Progenitor cell of endocrine pancreas (in vitro differentiated cells): ENCODE data around the gene RASL10A. TPM values are rescaled to one million over a fixed set of nuclear protein-coding genes. Genes with fewer than 3 reads are reported as not detected.

Experiments
- DNase-seq: peaks from one replicate; pipeline ENCODE4 v3.0.0; 2021; ENCODE audit warnings: low spot score; ENCODE audit not compliant: unreplicated experiment
- H3K27ac Mint-ChIP-seq: 2 replicates; pipeline ENCODE4 v1.8.0; 2021; ENCODE audit warnings: mild to moderate bottlenecking, moderate library complexity, mixed read lengths
- H3K27me3 Mint-ChIP-seq: 2 replicates; pipeline ENCODE4 v1.8.0; 2021; ENCODE audit warnings: mixed read lengths
- H3K36me3 Mint-ChIP-seq: 2 replicates; pipeline ENCODE4 v1.8.0; 2022; ENCODE audit warnings: mixed read lengths; ENCODE audit not compliant: insufficient read depth
- H3K4me1 Mint-ChIP-seq: 2 replicates; pipeline ENCODE4 v1.8.0; 2021; ENCODE audit warnings: low read depth, mixed read lengths
- H3K4me3 Mint-ChIP-seq: 2 replicates; pipeline ENCODE4 v1.8.0; 2021; ENCODE audit warnings: low read depth, mild to moderate bottlenecking, moderate library complexity, mixed read lengths
- H3K9me3 Mint-ChIP-seq: 2 replicates; pipeline ENCODE4 v1.8.0; 2021; ENCODE audit warnings: low read depth, mixed read lengths
- total RNA-seq: library from RNA; stranded (reverse); gene quantifications from 2 replicates; pipeline ENCODE4 v1.2.1, GENCODE V29; 2021
- TF ChIP-seq, protein P1 (sequence below): fragments of 200-600 bp; sonication (generic); IDR thresholded peaks from one replicate; pipeline ENCODE4 v1.5.0; 2021; ENCODE audit warnings: antibody characterized with exemption, mild to moderate bottlenecking; ENCODE audit not compliant: unreplicated experiment

The RASL10A gene
- total RNA-seq, 1 donor from 2014 or later, result 0.31 TPM

DNA sequence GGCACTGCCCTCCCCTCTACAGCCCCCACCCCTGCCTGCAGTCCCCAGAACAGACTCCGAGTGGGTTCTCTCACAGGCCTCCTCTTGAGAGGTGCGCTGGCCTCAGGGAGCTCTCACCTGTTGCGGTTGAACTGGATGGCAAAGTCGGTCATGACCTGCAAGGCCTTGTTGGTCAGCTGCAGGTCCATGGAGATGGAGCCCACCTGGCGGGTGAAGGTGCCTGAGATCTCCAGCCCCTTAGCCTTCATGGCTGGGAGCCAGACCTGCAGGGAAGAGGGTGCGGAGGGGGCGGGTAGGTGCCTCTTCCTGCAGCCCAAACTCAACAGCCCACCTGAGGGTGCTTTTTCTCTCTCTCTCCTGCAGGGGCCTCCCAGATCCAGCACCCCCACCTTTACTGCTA lies 18.7 kb upstream of the RASL10A start:
- H3K9me3 Mint-ChIP-seq, result no peaks in the 10 kb centered on the region
- H3K4me1 Mint-ChIP-seq, result no peaks in the 10 kb centered on the region
- H3K27ac Mint-ChIP-seq, result no peak overlapping the region
- H3K27me3 Mint-ChIP-seq, result no peaks in the 10 kb centered on the region
- peaks cover 22% of the 10 kb centered on the region for H3K36me3 Mint-ChIP-seq
- no peak overlapping the region for H3K4me3 Mint-ChIP-seq
- no peak for DNase-seq
- TF ChIP-seq, protein P1, sequence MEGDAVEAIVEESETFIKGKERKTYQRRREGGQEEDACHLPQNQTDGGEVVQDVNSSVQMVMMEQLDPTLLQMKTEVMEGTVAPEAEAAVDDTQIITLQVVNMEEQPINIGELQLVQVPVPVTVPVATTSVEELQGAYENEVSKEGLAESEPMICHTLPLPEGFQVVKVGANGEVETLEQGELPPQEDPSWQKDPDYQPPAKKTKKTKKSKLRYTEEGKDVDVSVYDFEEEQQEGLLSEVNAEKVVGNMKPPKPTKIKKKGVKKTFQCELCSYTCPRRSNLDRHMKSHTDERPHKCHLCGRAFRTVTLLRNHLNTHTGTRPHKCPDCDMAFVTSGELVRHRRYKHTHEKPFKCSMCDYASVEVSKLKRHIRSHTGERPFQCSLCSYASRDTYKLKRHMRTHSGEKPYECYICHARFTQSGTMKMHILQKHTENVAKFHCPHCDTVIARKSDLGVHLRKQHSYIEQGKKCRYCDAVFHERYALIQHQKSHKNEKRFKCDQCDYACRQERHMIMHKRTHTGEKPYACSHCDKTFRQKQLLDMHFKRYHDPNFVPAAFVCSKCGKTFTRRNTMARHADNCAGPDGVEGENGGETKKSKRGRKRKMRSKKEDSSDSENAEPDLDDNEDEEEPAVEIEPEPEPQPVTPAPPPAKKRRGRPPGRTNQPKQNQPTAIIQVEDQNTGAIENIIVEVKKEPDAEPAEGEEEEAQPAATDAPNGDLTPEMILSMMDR, result no peak

DNA sequence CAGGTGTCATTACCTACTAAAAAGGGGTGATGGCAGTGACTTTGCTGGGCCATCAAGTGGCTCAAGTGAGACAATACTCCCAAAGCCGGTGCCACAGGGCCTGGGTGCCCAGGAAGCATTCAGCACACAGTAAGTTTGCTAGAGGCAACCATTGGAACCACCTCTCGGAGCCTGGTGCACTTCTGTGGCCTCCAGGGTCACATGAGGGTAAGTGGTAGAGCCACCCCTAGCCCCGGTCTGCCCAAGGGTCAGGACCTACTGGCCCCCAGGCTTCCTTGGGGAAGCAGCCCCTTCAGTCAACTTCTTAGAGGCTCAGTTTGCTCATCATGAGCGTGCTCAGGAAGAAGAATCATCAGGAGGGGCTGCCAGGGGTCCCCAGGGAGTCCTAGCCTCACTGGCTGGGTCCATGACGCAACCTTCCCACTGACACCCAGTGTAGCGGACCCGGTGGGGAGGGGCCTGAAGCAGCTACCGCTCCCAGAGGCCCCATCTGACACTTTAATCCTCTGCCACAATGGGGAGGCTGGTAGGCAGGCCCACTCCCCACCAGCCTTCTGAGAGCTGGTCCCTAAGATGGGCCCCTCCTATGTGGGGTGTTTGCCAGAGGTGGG lies 17.5 kb upstream of the RASL10A start:
- H3K27ac Mint-ChIP-seq, result no peak overlapping the region
- no peaks in the 10 kb centered on the region for H3K9me3 Mint-ChIP-seq
- H3K36me3 Mint-ChIP-seq, result peaks cover 19% of the 10 kb centered on the region
- H3K4me1 Mint-ChIP-seq, result no peaks in the 10 kb centered on the region
- no peaks in the 10 kb centered on the region for H3K27me3 Mint-ChIP-seq
- TF ChIP-seq, protein P1, result no peak
- H3K4me3 Mint-ChIP-seq, result no peak overlapping the region
- no peak for DNase-seq

DNA sequence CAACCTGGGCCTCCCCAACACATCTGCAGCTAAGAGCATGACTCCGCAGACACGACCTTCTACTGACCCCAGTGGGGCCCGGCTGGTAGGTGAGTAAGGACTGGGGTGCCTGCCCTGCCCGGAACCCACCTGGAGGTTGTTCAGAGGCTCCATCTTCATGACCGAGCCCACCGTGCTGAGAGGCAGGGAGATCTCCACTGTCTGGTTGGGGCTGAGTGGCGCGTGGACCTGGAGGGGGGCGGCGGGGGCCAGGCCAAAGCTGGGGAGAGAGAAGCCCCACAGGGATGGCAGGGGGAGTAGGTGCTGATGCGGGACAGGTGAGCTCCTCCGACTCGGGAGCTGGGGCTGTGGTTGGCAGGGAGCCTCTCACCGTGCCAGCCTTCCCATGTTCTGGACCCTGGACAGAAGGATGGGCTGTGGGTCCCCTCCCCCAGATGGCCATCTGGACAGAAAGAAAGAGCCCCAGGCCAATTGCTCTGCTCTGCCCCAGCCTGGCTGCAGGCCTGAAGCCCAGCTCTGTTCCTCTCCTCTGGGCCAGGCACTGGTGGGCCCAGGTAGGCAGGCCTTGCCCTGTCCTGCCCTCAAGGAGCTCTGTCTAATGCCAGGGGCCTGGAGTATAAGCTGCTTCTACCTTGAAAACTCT lies 16.3 kb upstream of the RASL10A start:
- no peak overlapping the region for H3K27ac Mint-ChIP-seq
- H3K4me1 Mint-ChIP-seq, result no peaks in the 10 kb centered on the region
- TF ChIP-seq, protein P1, result no peak
- H3K4me3 Mint-ChIP-seq, result no peak overlapping the region
- no peaks in the 10 kb centered on the region for H3K9me3 Mint-ChIP-seq
- H3K27me3 Mint-ChIP-seq, result no peaks in the 10 kb centered on the region
- DNase-seq, result no peak
- peaks cover 16% of the 10 kb centered on the region for H3K36me3 Mint-ChIP-seq

DNA sequence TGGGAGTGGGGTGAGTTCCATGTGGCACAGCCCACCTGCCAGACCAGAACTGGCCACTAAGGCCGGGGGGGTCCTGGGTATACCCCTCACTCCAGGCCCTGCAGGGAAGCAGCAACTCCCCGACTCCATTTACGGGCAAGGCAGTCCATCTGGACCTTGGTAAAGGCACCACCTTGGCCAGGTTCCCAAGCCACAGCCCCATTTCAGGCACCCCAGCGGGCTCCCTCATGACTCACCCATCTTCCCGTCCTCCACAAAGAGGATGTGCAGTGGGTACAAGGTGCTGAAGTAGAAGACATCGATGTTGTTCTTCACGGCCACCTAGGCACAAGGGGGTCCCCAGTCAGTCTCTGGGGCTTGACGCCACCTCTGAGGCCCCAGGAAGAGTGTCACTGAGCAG lies 15.7 kb upstream of the RASL10A start:
- H3K27ac Mint-ChIP-seq, result no peak overlapping the region
- TF ChIP-seq, protein P1, result no peak
- H3K36me3 Mint-ChIP-seq, result peaks cover 16% of the 10 kb centered on the region
- H3K4me3 Mint-ChIP-seq, result no peak overlapping the region
- H3K27me3 Mint-ChIP-seq, result no peaks in the 10 kb centered on the region
- DNase-seq, result no peak
- H3K9me3 Mint-ChIP-seq, result no peaks in the 10 kb centered on the region
- no peaks in the 10 kb centered on the region for H3K4me1 Mint-ChIP-seq

DNA sequence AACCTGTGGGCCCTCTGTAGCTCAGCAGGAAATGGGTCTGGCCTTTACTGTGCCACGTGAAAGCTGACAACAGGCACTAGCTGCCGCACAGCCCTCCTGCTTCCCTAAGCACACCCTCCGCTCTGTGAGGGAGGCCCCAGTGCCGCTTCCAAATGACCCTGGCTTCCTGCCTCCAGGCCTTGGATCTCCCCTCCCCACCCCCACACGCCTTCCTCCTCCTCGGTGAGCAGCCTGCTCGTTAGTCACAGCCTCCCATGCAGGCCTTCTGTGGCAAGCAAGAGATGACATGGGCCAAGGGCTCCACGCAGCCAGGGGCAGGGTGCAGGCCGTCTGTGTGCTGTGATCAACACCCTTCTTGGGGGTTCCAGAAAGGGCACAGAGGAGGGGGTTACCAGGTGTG lies 15.3 kb upstream of the RASL10A start:
- Mint-ChIP-seq H3K4me1 (no peaks in the 10 kb centered on the region), H3K27me3 (no peaks in the 10 kb centered on the region), H3K4me3 (no peak overlapping the region), H3K9me3 (no peaks in the 10 kb centered on the region), H3K27ac (no peak overlapping the region), H3K36me3 (peaks cover 14% of the 10 kb centered on the region)
- TF ChIP-seq, protein P1, result no peak
- no peak for DNase-seq
